GM23338 (cell line): ENCODE results near the gene ACTN2. TPM values are rescaled to one million over a fixed set of nuclear protein-coding genes. Genes with fewer than 3 reads are reported as not detected.

ENCODE experiments used
- ATAC-seq: fragments of 200-7000 bp; cut with Tn5 transposase; 3 replicates; pipeline ENCODE4 v1.9.1; 2020
- DNase-seq: peaks from one replicate; pipeline ENCODE4 v3.0.0-alpha.2; 2015; ENCODE audit warnings: low spot score
- H2AFZ ChIP-seq: fragments of 200-600 bp; sonication (generic); 2 replicates; pipeline ENCODE4 v1.8.0; 2016; ENCODE audit warnings: antibody characterized with exemption, mild to moderate bottlenecking, moderate library complexity
- H3F3A ChIP-seq: fragments of 200-600 bp; sonication (generic); replicated peaks from 2 replicates; pipeline ENCODE4 v1.8.0; 2017; ENCODE audit warnings: antibody characterized with exemption, mixed run types, low read depth
- H3K27ac ChIP-seq: fragments of 200-600 bp; sonication (generic); 2 replicates; pipeline ENCODE4 v1.6.1; 2016; ENCODE audit warnings: low read depth
- H3K27me3 ChIP-seq: fragments of 200-600 bp; sonication (generic); 2 replicates; pipeline ENCODE4 v1.8.0; 2016; ENCODE audit warnings: mild to moderate bottlenecking, mixed run types, moderate library complexity; ENCODE audit not compliant: insufficient read depth
- H3K36me3 ChIP-seq: fragments of 200-600 bp; sonication (generic); 2 replicates; pipeline ENCODE4 v1.8.0; 2016; ENCODE audit warnings: mild to moderate bottlenecking; ENCODE audit not compliant: insufficient read depth
- H3K4me1 ChIP-seq: fragments of 200-600 bp; sonication (generic); 2 replicates; pipeline ENCODE4 v1.8.0; 2016; ENCODE audit warnings: mild to moderate bottlenecking, moderate library complexity; ENCODE audit not compliant: insufficient read depth
- H3K4me2 ChIP-seq: fragments of 200-600 bp; sonication (generic); 2 replicates; pipeline ENCODE4 v1.7.1; 2017; ENCODE audit warnings: mixed run types
- H3K4me3 ChIP-seq: fragments of 200-600 bp; sonication (generic); 2 replicates; pipeline ENCODE4 v1.6.1; 2016; ENCODE audit warnings: mixed run types
- H3K79me2 ChIP-seq: fragments of 200-600 bp; sonication (generic); replicated peaks from 2 replicates; pipeline ENCODE4 v1.8.0; 2017; ENCODE audit warnings: mild to moderate bottlenecking; ENCODE audit not compliant: insufficient read depth
- H3K9me2 ChIP-seq: fragments of 200-600 bp; sonication (generic); 2 replicates; pipeline ENCODE4 v1.8.0; 2017; ENCODE audit not compliant: insufficient read depth
- H4K20me1 ChIP-seq: fragments of 200-600 bp; sonication (generic); replicated peaks from 2 replicates; pipeline ENCODE4 v1.8.0; 2017; ENCODE audit warnings: mild to moderate bottlenecking; ENCODE audit not compliant: insufficient read depth
- H3K27ac Mint-ChIP-seq: 2 replicates; pipeline ENCODE4 v1.8.0; 2020; ENCODE audit warnings: inconsistent platforms, mild to moderate bottlenecking, moderate library complexity, mixed read lengths
- H3K27me3 Mint-ChIP-seq: 3 replicates; pipeline ENCODE4 v1.8.0; 2022; ENCODE audit warnings: low read depth, mild to moderate bottlenecking, moderate library complexity, mixed read lengths, inconsistent platforms; ENCODE audit not compliant: insufficient read depth, poor library complexity
- H3K36me3 Mint-ChIP-seq: 3 replicates; pipeline ENCODE4 v1.8.0; 2021; ENCODE audit warnings: low read depth, mild to moderate bottlenecking, inconsistent platforms, moderate library complexity, mixed read lengths
- H3K4me1 Mint-ChIP-seq: 3 replicates; pipeline ENCODE4 v1.8.0; 2020; ENCODE audit warnings: mild to moderate bottlenecking, inconsistent platforms, mixed read lengths
- H3K4me3 Mint-ChIP-seq: 3 replicates; pipeline ENCODE4 v1.8.0; 2021; ENCODE audit warnings: moderate library complexity, mild to moderate bottlenecking, inconsistent platforms, mixed read lengths
- H3K9me3 Mint-ChIP-seq: 3 replicates; pipeline ENCODE4 v1.8.0; 2020; ENCODE audit warnings: moderate library complexity, mild to moderate bottlenecking, inconsistent platforms, mixed read lengths
- CREB1 ChIP-seq: fragments of 250-450 bp; sonication (Bioruptor Pico); IDR thresholded peaks from 2 replicates; pipeline ENCODE4 v1.5.0; 2020; ENCODE audit warnings: low read depth, mild to moderate bottlenecking, moderate library complexity
- CTCF ChIP-seq, 2 experiments: fragments of 200-600 bp in 1 of 2; sonication (generic) in 1 of 2; conservative IDR thresholded peaks; 2 replicates each; pipeline versions ENCODE4 v1.5.1 to v1.6.1; 2016 to 2017; ENCODE audit warnings: antibody characterized with exemption in 2 of 2, low read depth in 2 of 2, mild to moderate bottlenecking in 2 of 2, moderate library complexity in 1 of 2
- EZH2 ChIP-seq: fragments of 200-600 bp; sonication (generic); IDR thresholded peaks from one replicate; pipeline ENCODE4 v1.8.0; 2017; ENCODE audit warnings: antibody characterized with exemption, mild to moderate bottlenecking, low read depth; ENCODE audit not compliant: unreplicated experiment
- EZH2phosphoT487 ChIP-seq: fragments of 200-600 bp; sonication (generic); IDR thresholded peaks from one replicate; pipeline ENCODE4 v1.8.1; 2018; ENCODE audit warnings: antibody characterized with exemption; ENCODE audit not compliant: unreplicated experiment
- JUNB ChIP-seq: IDR thresholded peaks from one replicate; pipeline ENCODE4 v1.6.1; 2016; ENCODE audit warnings: antibody characterized with exemption; ENCODE audit not compliant: unreplicated experiment
- NANOG ChIP-seq: IDR thresholded peaks from 2 replicates; pipeline ENCODE4 v1.6.1; 2016; ENCODE audit warnings: antibody characterized with exemption, borderline replicate concordance
- POLR2AphosphoS5 ChIP-seq: IDR thresholded peaks from 2 replicates; pipeline ENCODE4 v1.6.1; 2016; ENCODE audit warnings: antibody characterized with exemption, low read depth
- REST ChIP-seq: IDR thresholded peaks from one replicate; pipeline ENCODE4 v1.6.1; 2018; ENCODE audit warnings: antibody characterized with exemption; ENCODE audit not compliant: unreplicated experiment
- STAT1 ChIP-seq: IDR thresholded peaks from one replicate; pipeline ENCODE4 v1.6.1; 2016; ENCODE audit warnings: antibody characterized with exemption; ENCODE audit not compliant: unreplicated experiment
- ZNF114 ChIP-seq: fragments of 250-450 bp; sonication (Bioruptor Pico); IDR thresholded peaks from 2 replicates; pipeline ENCODE4 v1.5.0; 2020; ENCODE audit warnings: mild to moderate bottlenecking, moderate library complexity
- ZNF331 ChIP-seq: fragments of 250-450 bp; sonication (Bioruptor Pico); IDR thresholded peaks from 2 replicates; pipeline ENCODE4 v1.5.0; 2020; ENCODE audit warnings: low read depth, mild to moderate bottlenecking, moderate library complexity
- polyA plus RNA-seq: library from polyadenylated mRNA; unstranded; fragments of >200 nt; fragmentation: Nextera tagmentation; extraction: Ambion mirVana; gene quantifications from 2 replicates; pipeline ENCODE4 v1.2.1, GENCODE V29; 2016
- total RNA-seq: library from RNA; depleted of rRNA; stranded (reverse); fragments of >200 nt; shearing (Covaris generic); gene quantifications from 2 replicates; pipeline ENCODE4 v1.2.3, GENCODE V29; 2014

ACTN2 gene
- total and polyA plus RNA-seq, 2 experiments from 2014 or later: 1.9 to 2.8 TPM

- no peak overlapping the region for H3K27ac Mint-ChIP-seq
- H3K9me3 Mint-ChIP-seq: no peaks in the 10 kb centered on the region
- no peak for TF ChIP-seq ZNF331 (CRISPR knock-in tag)
- TF ChIP-seq ZNF114 (CRISPR knock-in tag): no peak
- no peak for TF ChIP-seq STAT1
- TF ChIP-seq EZH2phosphoT487: no peak
- TF ChIP-seq POLR2AphosphoS5: no peak
- Histone ChIP-seq H3K27me3 (no peaks in the 10 kb centered on the region), H2AFZ (no peak overlapping the region), H3K4me3 (no peak overlapping the region), H3K79me2 (peaks cover 26% of the 10 kb centered on the region), H3K4me2 (no peak overlapping the region), H3F3A (no peaks in the 10 kb centered on the region), H4K20me1 (no peaks in the 10 kb centered on the region; the same call in 1 of the 2 replicates), H3K4me1 (no peaks in the 10 kb centered on the region), H3K36me3 (peaks cover 7% of the 10 kb centered on the region; the same call in 1 of the 2 replicates), H3K27ac (no peak overlapping the region), H3K9me2 (no peaks in the 10 kb centered on the region)
- ATAC-seq: no peak
- no peak overlapping the region for H3K4me3 Mint-ChIP-seq
- peaks cover 12% of the 10 kb centered on the region for H3K36me3 Mint-ChIP-seq
- DNase-seq: no peak
- no peaks in the 10 kb centered on the region for H3K4me1 Mint-ChIP-seq
- H3K27me3 Mint-ChIP-seq: no peaks in the 10 kb centered on the region
These were observed 120.3 kb downstream of the ACTN2 start for GRCh38 chr1:236806634-236807033.

- ATAC-seq (no peak), DNase-seq (no peak)
- Histone ChIP-seq H3K4me1 (no peaks in the 10 kb centered on the region), H3F3A (no peaks in the 10 kb centered on the region), H3K4me2 (no peak overlapping the region), H3K27me3 (no peaks in the 10 kb centered on the region), H3K27ac (no peak overlapping the region), H3K4me3 (no peak overlapping the region), H3K36me3 (peaks cover 7% of the 10 kb centered on the region; the same call in 1 of the 2 replicates), H2AFZ (no peak overlapping the region), H3K79me2 (peaks cover 12% of the 10 kb centered on the region), H4K20me1 (no peaks in the 10 kb centered on the region; the same call in 1 of the 2 replicates), H3K9me2 (no peaks in the 10 kb centered on the region)
- Mint-ChIP-seq H3K4me1 (no peaks in the 10 kb centered on the region), H3K4me3 (no peak overlapping the region), H3K27me3 (no peaks in the 10 kb centered on the region), H3K36me3 (peaks cover 18% of the 10 kb centered on the region), H3K9me3 (no peaks in the 10 kb centered on the region), H3K27ac (no peak overlapping the region)
- TF ChIP-seq CREB1 (CRISPR knock-in tag): no peak
- no peak for TF ChIP-seq ZNF114 (CRISPR knock-in tag)
- no peak for TF ChIP-seq EZH2phosphoT487
These were observed 121.7 kb downstream of the ACTN2 start for GRCh38 chr1:236808005-236808404.

- no peak for DNase-seq
- no peaks in the 10 kb centered on the region for H3K9me2 ChIP-seq
- TF ChIP-seq NANOG (no peak), EZH2 (no peak), CREB1 (CRISPR knock-in tag) (no peak), STAT1 (no peak), ZNF114 (CRISPR knock-in tag) (no peak), CTCF (conservative IDR thresholded peaks at IDR 0.05; ENCODE audit: low read depth in 2 of 2) (no peak), JUNB (no peak), REST (no peak), EZH2phosphoT487 (no peak)
These were observed 122.3 kb downstream of the ACTN2 start for GRCh38 chr1:236808564-236809130.

More at GRCh38 chr1:236808564-236809130, 122.3 kb downstream of the ACTN2 start:
- H3K4me2 ChIP-seq: no peak overlapping the region
- H3K27me3 ChIP-seq: no peaks in the 10 kb centered on the region
- peaks cover 7% of the 10 kb centered on the region; the same call in 1 of the 2 replicates for H3K36me3 ChIP-seq
- peaks cover 8% of the 10 kb centered on the region for H3K79me2 ChIP-seq
- H3K4me3 ChIP-seq: no peak overlapping the region
- Mint-ChIP-seq H3K27me3 (no peaks in the 10 kb centered on the region), H3K36me3 (peaks cover 20% of the 10 kb centered on the region), H3K4me3 (no peak overlapping the region), H3K4me1 (no peaks in the 10 kb centered on the region), H3K9me3 (no peaks in the 10 kb centered on the region), H3K27ac (no peak overlapping the region)
- no peak overlapping the region for H2AFZ ChIP-seq
- H3K27ac ChIP-seq: no peak overlapping the region
- H3K4me1 ChIP-seq: no peaks in the 10 kb centered on the region
- no peak for ATAC-seq
- no peaks in the 10 kb centered on the region; the same call in 1 of the 2 replicates for H4K20me1 ChIP-seq
- H3F3A ChIP-seq: no peaks in the 10 kb centered on the region
